ENCODE data around the gene HP1BP3. TPM values are rescaled to one million over a fixed set of nuclear protein-coding genes. Genes with fewer than 3 reads are reported as not detected.

HP1BP3 gene
- total and polyA plus RNA-seq, 4 experiments from 2014 or later, result 202 to 366 (median 280) TPM

- Histone ChIP-seq H3K4me3 (ENCODE audit: low read length in 2 of 2) (no peak overlapping the region), H3K27me3 (ENCODE audit: insufficient read depth, low read length) (no peaks in the 10 kb centered on the region), H3K4me1 (ENCODE audit: insufficient read depth, low read length) (no peaks in the 10 kb centered on the region), H3K9me3 (ENCODE audit: control insufficient read depth in 1 of 2, low read length in 2 of 2) (no peaks in the 10 kb centered on the region), H3K27ac (ENCODE audit: low read depth, low read length) (no peak overlapping the region), H3K36me3 (ENCODE audit: insufficient read depth, low read length) (peaks cover 80% of the 10 kb centered on the region)
- CTCF ChIA-PET (ENCODE audit: partially characterized antibody), result no interaction called here
- H3K27me3 Mint-ChIP-seq, result no peaks in the 10 kb centered on the region
- no peak for DNase-seq
- H3K9me3 Mint-ChIP-seq, result no peaks in the 10 kb centered on the region
- POLR2A ChIA-PET (ENCODE audit: partially characterized antibody), result interaction anchor here (2.8 kb wide), 1 partner anchor 16 kb away, joined by 16 read pairs; the partner anchor contains the start of gene HP1BP3
- peak overlapping the region in 3 of 7 donors; percentile 6 to 15 (median 8) for H3K27ac Mint-ChIP-seq
- intact Hi-C loops (cut with micrococcal nuclease), result loop anchor here (2.0 kb wide), 1 partner anchor 16 kb away; no protein-coding TSS in a partner anchor
- no peak overlapping the region for H3K4me3 Mint-ChIP-seq
- H3K4me1 Mint-ChIP-seq, result peaks cover 0 to 3% (median under 1%) of the 10 kb centered on the region in 4 donors
- H3K36me3 Mint-ChIP-seq, result peaks cover 41 to 75% of the 10 kb centered on the region in 2 donors
Measured at GRCh38 chr1:20770314-20771087, 16.6 kb downstream of the HP1BP3 start.

GRCh38 chr1:20767271-20767670 lies 19.8 kb downstream of the HP1BP3 start:
- no peak overlapping the region for H3K4me3 Mint-ChIP-seq
- H3K27me3 ChIP-seq (ENCODE audit: insufficient read depth, low read length), result no peaks in the 10 kb centered on the region
- POLR2A ChIA-PET (ENCODE audit: partially characterized antibody), result interaction anchor here (1.3 to 2.9 kb wide), 3 partner anchors 13 to 19 kb away, joined by 4 to 12 read pairs (median 4); partner anchors contain the start of gene HP1BP3
- CTCF ChIA-PET (ENCODE audit: partially characterized antibody), result interaction anchor here (0.7 to 0.8 kb wide), 2 partner anchors 70 to 247 kb away, joined by 3 to 5 read pairs; no protein-coding TSS in a partner anchor
- H3K36me3 ChIP-seq (ENCODE audit: insufficient read depth, low read length), result peaks cover 86% of the 10 kb centered on the region
- H3K36me3 Mint-ChIP-seq, result peaks cover 46 to 71% of the 10 kb centered on the region in 2 donors
- peaks cover 0 to 3% (median under 1%) of the 10 kb centered on the region in 4 donors for H3K4me1 Mint-ChIP-seq
- intact Hi-C loops (cut with micrococcal nuclease), result no loop called here
- no peaks in the 10 kb centered on the region for H3K9me3 Mint-ChIP-seq
- H3K9me3 ChIP-seq (ENCODE audit: control insufficient read depth in 1 of 2, low read length in 2 of 2), result no peaks in the 10 kb centered on the region
- H3K27me3 Mint-ChIP-seq, result no peaks in the 10 kb centered on the region
- H3K4me3 ChIP-seq (ENCODE audit: low read length in 2 of 2), result no peak overlapping the region
- H3K27ac Mint-ChIP-seq, result no peak overlapping the region
- DNase-seq, result no peak
- no peaks in the 10 kb centered on the region for H3K4me1 ChIP-seq (ENCODE audit: insufficient read depth, low read length)
- H3K27ac ChIP-seq (ENCODE audit: low read depth, low read length), result no peak overlapping the region

- H3K27ac Mint-ChIP-seq, result no peak overlapping the region
- no peaks in the 10 kb centered on the region for H3K4me1 Mint-ChIP-seq
- DNase-seq, result no peak
- no peaks in the 10 kb centered on the region for H3K9me3 Mint-ChIP-seq
- no peak overlapping the region for H3K4me3 ChIP-seq (ENCODE audit: low read length in 2 of 2)
- intact Hi-C loops (cut with micrococcal nuclease), result no loop called here
- no peaks in the 10 kb centered on the region for H3K27me3 ChIP-seq (ENCODE audit: insufficient read depth, low read length)
- H3K4me3 Mint-ChIP-seq, result no peak overlapping the region
- no peaks in the 10 kb centered on the region for H3K9me3 ChIP-seq (ENCODE audit: control insufficient read depth in 1 of 2, low read length in 2 of 2)
- H3K27me3 Mint-ChIP-seq, result no peaks in the 10 kb centered on the region
- ChIA-PET POLR2A (ENCODE audit: partially characterized antibody) (no interaction called here), CTCF (ENCODE audit: partially characterized antibody) (no interaction called here)
- peaks cover 79% of the 10 kb centered on the region for H3K36me3 ChIP-seq (ENCODE audit: insufficient read depth, low read length)
- H3K4me1 ChIP-seq (ENCODE audit: insufficient read depth, low read length), result no peaks in the 10 kb centered on the region
- H3K27ac ChIP-seq (ENCODE audit: low read depth, low read length), result no peak overlapping the region
- peaks cover 54 to 66% of the 10 kb centered on the region in 2 donors for H3K36me3 Mint-ChIP-seq
Measured at GRCh38 chr1:20763417-20763816, 23.7 kb downstream of the HP1BP3 start.

- H3K27me3 Mint-ChIP-seq, result no peaks in the 10 kb centered on the region
- Histone ChIP-seq H3K36me3 (ENCODE audit: insufficient read depth, low read length) (peaks cover 64% of the 10 kb centered on the region), H3K9me3 (ENCODE audit: control insufficient read depth in 1 of 2, low read length in 2 of 2) (no peaks in the 10 kb centered on the region), H3K27ac (ENCODE audit: low read depth, low read length) (no peak overlapping the region), H3K27me3 (ENCODE audit: insufficient read depth, low read length) (no peaks in the 10 kb centered on the region), H3K4me1 (ENCODE audit: insufficient read depth, low read length) (no peaks in the 10 kb centered on the region), H3K4me3 (ENCODE audit: low read length in 2 of 2) (no peak overlapping the region)
- H3K9me3 Mint-ChIP-seq, result no peaks in the 10 kb centered on the region
- POLR2A ChIA-PET (ENCODE audit: partially characterized antibody), result no interaction called here
- peak overlapping the region in 2 of 7 donors; percentile 37 to 41 for H3K27ac Mint-ChIP-seq
- H3K4me1 Mint-ChIP-seq, result peaks cover 0 to 3% (median 0%) of the 10 kb centered on the region in 4 donors
- intact Hi-C loops (cut with micrococcal nuclease), result no loop called here
- peaks cover 53 to 72% of the 10 kb centered on the region in 2 donors for H3K36me3 Mint-ChIP-seq
- CTCF ChIA-PET (ENCODE audit: partially characterized antibody), result no interaction called here
- H3K4me3 Mint-ChIP-seq, result no peak overlapping the region
- no peak for DNase-seq
Measured at GRCh38 chr1:20760322-20760721, 26.8 kb downstream of the HP1BP3 start.

- peaks cover 41% of the 10 kb centered on the region for H3K36me3 ChIP-seq (ENCODE audit: insufficient read depth, low read length)
- no peak overlapping the region for H3K4me3 ChIP-seq (ENCODE audit: low read length in 2 of 2)
- H3K4me3 Mint-ChIP-seq, result no peak overlapping the region
- H3K27ac ChIP-seq (ENCODE audit: low read depth, low read length), result no peak overlapping the region
- H3K27ac Mint-ChIP-seq, result peak overlapping the region in 1 of 7 donors; percentile 6
- peaks cover 0 to 7% (median 3%) of the 10 kb centered on the region in 4 donors for H3K4me1 Mint-ChIP-seq
- intact Hi-C loops (cut with micrococcal nuclease), result no loop called here
- H3K27me3 Mint-ChIP-seq, result no peaks in the 10 kb centered on the region
- H3K9me3 Mint-ChIP-seq, result no peaks in the 10 kb centered on the region
- ChIA-PET POLR2A (ENCODE audit: partially characterized antibody) (no interaction called here), CTCF (ENCODE audit: partially characterized antibody) (no interaction called here)
- H3K27me3 ChIP-seq (ENCODE audit: insufficient read depth, low read length), result no peaks in the 10 kb centered on the region
- H3K9me3 ChIP-seq (ENCODE audit: control insufficient read depth in 1 of 2, low read length in 2 of 2), result no peaks in the 10 kb centered on the region
- peaks cover 30 to 64% of the 10 kb centered on the region in 2 donors for H3K36me3 Mint-ChIP-seq
- H3K4me1 ChIP-seq (ENCODE audit: insufficient read depth, low read length), result no peaks in the 10 kb centered on the region
- no peak for DNase-seq
Measured at GRCh38 chr1:20753589-20753988, 33.5 kb downstream of the HP1BP3 start.

GRCh38 chr1:20751462-20751990 lies 35.6 kb downstream of the HP1BP3 start:
- H3K27ac Mint-ChIP-seq, result no peak overlapping the region
- peaks cover 0 to 7% (median 3%) of the 10 kb centered on the region in 4 donors for H3K4me1 Mint-ChIP-seq
- no peak overlapping the region for H3K27ac ChIP-seq (ENCODE audit: low read depth, low read length)
- DNase-seq, result no peak
- H3K36me3 Mint-ChIP-seq, result peaks cover 31 to 67% of the 10 kb centered on the region in 2 donors
- no peak overlapping the region for H3K4me3 Mint-ChIP-seq
- H3K36me3 ChIP-seq (ENCODE audit: insufficient read depth, low read length), result peaks cover 52% of the 10 kb centered on the region
- H3K4me1 ChIP-seq (ENCODE audit: insufficient read depth, low read length), result no peaks in the 10 kb centered on the region
- intact Hi-C loops (cut with micrococcal nuclease), result no loop called here
- H3K9me3 ChIP-seq (ENCODE audit: control insufficient read depth in 1 of 2, low read length in 2 of 2), result no peaks in the 10 kb centered on the region
- no peaks in the 10 kb centered on the region for H3K9me3 Mint-ChIP-seq
- ChIA-PET POLR2A (ENCODE audit: partially characterized antibody) (interaction anchor here (1.1 kb wide), 1 partner anchor 15 kb away, joined by 3 read pairs; no protein-coding TSS in a partner anchor), CTCF (ENCODE audit: partially characterized antibody) (interaction anchor here (1.0 kb wide), 1 partner anchor 18 kb away, joined by 3 read pairs; no protein-coding TSS in a partner anchor)
- H3K27me3 Mint-ChIP-seq, result no peaks in the 10 kb centered on the region
- H3K4me3 ChIP-seq (ENCODE audit: low read length in 2 of 2), result no peak overlapping the region
- no peaks in the 10 kb centered on the region for H3K27me3 ChIP-seq (ENCODE audit: insufficient read depth, low read length)

GRCh38 chr1:20742671-20743070 lies 44.4 kb downstream of the HP1BP3 start:
- intact Hi-C loops (cut with micrococcal nuclease), result loop anchor here (5.0 kb wide), 1 partner anchor 40 kb away; no protein-coding TSS in a partner anchor
- H3K9me3 Mint-ChIP-seq, result no peaks in the 10 kb centered on the region
- Histone ChIP-seq H3K4me3 (ENCODE audit: low read length in 2 of 2) (no peak overlapping the region), H3K27ac (ENCODE audit: low read depth, low read length) (no peak overlapping the region), H3K9me3 (ENCODE audit: control insufficient read depth in 1 of 2, low read length in 2 of 2) (no peaks in the 10 kb centered on the region), H3K27me3 (ENCODE audit: insufficient read depth, low read length) (no peaks in the 10 kb centered on the region), H3K36me3 (ENCODE audit: insufficient read depth, low read length) (peaks cover 55% of the 10 kb centered on the region), H3K4me1 (ENCODE audit: insufficient read depth, low read length) (no peaks in the 10 kb centered on the region)
- DNase-seq, result no peak
- no peak overlapping the region for H3K27ac Mint-ChIP-seq
- H3K4me1 Mint-ChIP-seq, result no peaks in the 10 kb centered on the region
- no peaks in the 10 kb centered on the region for H3K27me3 Mint-ChIP-seq
- H3K4me3 Mint-ChIP-seq, result no peak overlapping the region
- ChIA-PET POLR2A (ENCODE audit: partially characterized antibody) (interaction anchor here (1.0 kb wide), 1 partner anchor 14 kb away, joined by 3 read pairs; no protein-coding TSS in a partner anchor), CTCF (ENCODE audit: partially characterized antibody) (no interaction called here)
- peaks cover 49 to 83% of the 10 kb centered on the region in 2 donors for H3K36me3 Mint-ChIP-seq
